GM12801 (cell line): ENCODE results near the gene FGF14.

Experiments used
- TF ChIP-seq, protein P1 (sequence below): IDR thresholded peaks from one replicate; pipeline ENCODE4 v1.5.1; 2011; ENCODE audit warnings: control low read depth; ENCODE audit not compliant: insufficient read length; ENCODE audit errors: extremely low read depth

The FGF14 gene

DNA sequence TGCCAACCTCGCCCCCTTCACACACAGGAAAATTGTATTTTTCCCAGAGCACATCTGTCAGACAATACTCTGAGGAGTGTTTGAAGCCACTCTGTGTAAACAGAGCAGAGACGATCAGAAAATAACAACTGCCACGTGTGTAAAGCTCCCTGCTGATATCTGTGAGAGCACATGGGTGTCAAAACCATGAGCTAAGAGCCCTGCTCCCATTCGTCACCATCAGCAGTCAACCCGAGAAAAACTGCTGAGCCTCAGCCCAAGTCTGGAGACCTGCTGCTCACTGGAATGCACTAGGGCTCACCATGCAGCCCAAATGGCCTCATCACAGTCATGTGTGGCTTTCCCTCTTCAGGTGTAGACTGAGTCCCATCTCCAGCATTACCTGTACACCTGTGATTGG is 304.1 kb downstream of the FGF14 start:
- TF ChIP-seq, protein P1, sequence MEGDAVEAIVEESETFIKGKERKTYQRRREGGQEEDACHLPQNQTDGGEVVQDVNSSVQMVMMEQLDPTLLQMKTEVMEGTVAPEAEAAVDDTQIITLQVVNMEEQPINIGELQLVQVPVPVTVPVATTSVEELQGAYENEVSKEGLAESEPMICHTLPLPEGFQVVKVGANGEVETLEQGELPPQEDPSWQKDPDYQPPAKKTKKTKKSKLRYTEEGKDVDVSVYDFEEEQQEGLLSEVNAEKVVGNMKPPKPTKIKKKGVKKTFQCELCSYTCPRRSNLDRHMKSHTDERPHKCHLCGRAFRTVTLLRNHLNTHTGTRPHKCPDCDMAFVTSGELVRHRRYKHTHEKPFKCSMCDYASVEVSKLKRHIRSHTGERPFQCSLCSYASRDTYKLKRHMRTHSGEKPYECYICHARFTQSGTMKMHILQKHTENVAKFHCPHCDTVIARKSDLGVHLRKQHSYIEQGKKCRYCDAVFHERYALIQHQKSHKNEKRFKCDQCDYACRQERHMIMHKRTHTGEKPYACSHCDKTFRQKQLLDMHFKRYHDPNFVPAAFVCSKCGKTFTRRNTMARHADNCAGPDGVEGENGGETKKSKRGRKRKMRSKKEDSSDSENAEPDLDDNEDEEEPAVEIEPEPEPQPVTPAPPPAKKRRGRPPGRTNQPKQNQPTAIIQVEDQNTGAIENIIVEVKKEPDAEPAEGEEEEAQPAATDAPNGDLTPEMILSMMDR, result no peak

DNA sequence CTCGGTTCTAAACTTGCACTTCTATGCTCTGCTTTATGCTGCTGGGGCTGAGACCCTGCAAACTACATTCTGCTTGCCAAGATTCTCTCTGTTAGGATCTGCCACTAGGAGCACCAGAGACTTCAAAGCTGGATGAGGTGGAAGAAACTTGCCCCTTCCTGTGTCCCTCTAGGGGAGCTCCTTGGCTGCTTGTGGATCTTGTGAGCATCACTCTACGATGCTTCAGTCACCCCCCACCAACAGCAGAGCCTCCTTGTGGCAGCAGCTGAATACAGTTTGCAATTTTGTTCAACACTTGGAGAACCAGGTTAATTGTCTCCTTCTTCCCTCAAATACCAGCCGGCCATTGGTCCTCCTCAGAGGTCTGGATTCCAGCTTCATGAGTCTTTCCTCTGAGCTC is 310.6 kb downstream of the FGF14 start:
- TF ChIP-seq, protein P1, result no peak

DNA sequence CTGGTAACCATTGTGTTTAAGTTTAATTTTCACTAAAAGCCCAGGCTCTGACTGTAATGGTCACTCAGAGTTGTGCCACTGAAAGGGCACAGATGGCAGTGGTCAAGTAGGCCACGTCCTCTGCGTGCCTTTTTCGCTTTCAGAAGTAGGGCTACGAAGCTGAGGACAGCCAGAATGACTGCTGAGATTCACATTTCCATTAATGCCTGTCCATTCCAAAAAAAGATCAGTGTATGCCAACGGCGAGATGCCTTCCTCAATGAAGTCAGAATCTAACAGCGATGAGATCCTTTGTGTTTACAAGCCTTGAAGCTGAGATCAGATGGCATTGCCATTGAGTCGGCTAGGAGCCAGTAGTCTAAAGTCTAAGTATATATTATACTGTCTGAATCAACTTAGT is 311.3 kb downstream of the FGF14 start:
- TF ChIP-seq, protein P1, result no peak

DNA sequence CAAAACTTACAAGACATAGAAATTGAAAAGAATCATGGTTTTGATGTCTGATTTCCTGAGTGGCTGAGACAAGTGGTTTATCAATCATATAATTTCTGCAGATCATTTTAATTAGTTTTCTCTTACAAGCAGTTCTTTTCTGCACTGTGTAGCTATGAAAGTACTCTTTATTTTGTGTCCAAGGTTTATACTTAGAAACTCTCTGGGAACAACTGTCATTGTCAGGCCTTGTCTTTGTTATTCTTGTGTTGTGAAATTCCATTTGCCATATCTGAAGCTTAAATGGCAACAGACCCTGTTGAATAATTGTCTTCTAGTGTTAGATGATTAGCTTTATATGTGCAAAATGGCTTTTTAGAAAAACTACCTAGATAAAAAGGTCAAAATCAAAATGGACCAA is 312.1 kb downstream of the FGF14 start:
- TF ChIP-seq, protein P1, result no peak

DNA sequence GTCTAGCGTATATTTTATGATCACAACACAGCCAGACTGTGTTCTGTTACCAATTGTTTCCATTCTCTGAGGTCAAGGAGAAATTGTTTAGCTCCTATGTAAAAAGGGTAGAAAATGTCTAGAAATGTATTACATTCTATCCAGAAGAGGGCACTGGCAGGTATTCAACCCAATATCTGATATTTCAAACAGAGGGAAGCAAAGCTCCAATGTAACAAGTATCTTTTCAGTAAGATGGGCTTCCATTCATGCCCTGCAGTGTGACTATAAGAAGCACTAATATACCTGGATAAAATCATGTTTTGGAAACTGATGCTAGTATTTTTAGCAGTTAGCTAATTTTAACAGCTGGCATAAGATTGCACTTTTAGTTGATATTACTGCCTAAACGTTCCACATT is 312.7 kb downstream of the FGF14 start:
- TF ChIP-seq, protein P1, result no peak

DNA sequence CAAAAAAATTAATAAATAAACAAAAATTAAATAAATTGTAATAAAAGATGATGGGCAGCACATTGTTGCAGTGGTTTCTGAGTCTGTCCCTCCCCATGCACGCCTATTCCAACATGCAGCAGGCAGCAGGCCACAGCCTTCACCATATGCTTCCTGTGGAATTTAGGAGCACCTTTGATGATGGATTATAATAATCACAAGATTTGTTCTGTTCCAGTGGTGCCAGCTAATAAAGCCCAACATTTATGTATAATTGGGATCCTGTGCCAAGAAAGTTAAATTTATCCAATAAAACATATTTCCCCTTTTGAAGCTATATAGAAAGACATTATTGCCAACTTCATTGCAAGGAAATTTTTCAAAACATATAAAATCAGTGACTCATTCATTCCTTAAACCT is 328.6 kb downstream of the FGF14 start:
- TF ChIP-seq, protein P1, result no peak

DNA sequence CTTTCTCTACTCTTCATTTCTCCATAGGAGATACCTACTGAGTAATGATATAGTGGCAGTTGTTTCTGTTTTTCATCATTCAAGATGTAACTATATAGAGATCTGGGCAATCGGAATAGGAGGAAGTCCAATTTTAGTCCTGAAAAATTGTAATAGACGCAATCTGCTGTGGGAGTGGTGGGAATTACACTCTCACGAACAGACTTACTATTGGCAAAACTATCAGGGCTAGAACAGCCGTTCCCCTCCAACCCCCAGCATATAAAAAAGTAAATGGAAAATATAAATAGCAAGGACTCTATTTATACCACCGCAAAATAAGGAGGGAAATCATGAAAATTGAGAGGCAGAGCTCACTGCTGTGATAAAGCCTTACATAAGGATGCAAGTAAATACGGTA is 330.1 kb downstream of the FGF14 start:
- TF ChIP-seq, protein P1, result no peak
